H9 (cell line): ENCODE data around the gene ACSL6. TPM values are rescaled to one million over a fixed set of nuclear protein-coding genes. Genes with fewer than 3 reads are reported as not detected.

Experiments used
- DNase-seq: peaks from one replicate; pipeline ENCODE4 v3.0.0-alpha.2; 2017
- H2AFZ ChIP-seq: one replicate; pipeline ENCODE4 v1.6.1; 2013; ENCODE audit warnings: mild to moderate bottlenecking, low read length, control low read depth, moderate library complexity
- H2AK5ac ChIP-seq: 2 replicates; pipeline ENCODE4 v1.6.1; 2013; ENCODE audit warnings: low read length, control low read depth, mixed read lengths; ENCODE audit not compliant: insufficient read length
- H2BK120ac ChIP-seq: one replicate; pipeline ENCODE4 v1.6.1; 2013; ENCODE audit warnings: low read depth, mild to moderate bottlenecking, low read length, control low read depth, inconsistent platforms; ENCODE audit not compliant: poor library complexity, severe bottlenecking
- H2BK12ac ChIP-seq: 2 replicates; pipeline ENCODE4 v1.6.1; 2013; ENCODE audit warnings: low read length, control low read depth, mixed read lengths, low read depth; ENCODE audit not compliant: insufficient read length
- H2BK15ac ChIP-seq: 2 replicates; pipeline ENCODE4 v1.6.1; 2013; ENCODE audit warnings: low read depth, low read length, control low read depth
- H2BK20ac ChIP-seq: one replicate; pipeline ENCODE4 v1.6.1; 2013; ENCODE audit warnings: low read depth, mild to moderate bottlenecking, low read length, control low read depth, inconsistent platforms; ENCODE audit not compliant: poor library complexity, severe bottlenecking
- H2BK5ac ChIP-seq: 2 replicates; pipeline ENCODE4 v1.6.1; 2013; ENCODE audit warnings: low read length, control low read depth, mixed read lengths; ENCODE audit not compliant: insufficient read length
- H3K14ac ChIP-seq: 2 replicates; pipeline ENCODE4 v1.6.1; 2013; ENCODE audit warnings: low read length, control low read depth; ENCODE audit not compliant: insufficient read depth
- H3K18ac ChIP-seq: 2 replicates; pipeline ENCODE4 v1.6.1; 2013; ENCODE audit warnings: low read depth, mild to moderate bottlenecking, mixed read lengths, low read length, control low read depth; ENCODE audit not compliant: insufficient read length
- H3K23ac ChIP-seq: 2 replicates; pipeline ENCODE4 v1.6.1; 2013; ENCODE audit warnings: low read length, control low read depth, mixed read lengths, low read depth; ENCODE audit not compliant: insufficient read length
- H3K23me2 ChIP-seq: 2 replicates; pipeline ENCODE4 v1.6.1; 2013; ENCODE audit warnings: low read depth, mild to moderate bottlenecking, mixed read lengths, low read length, control low read depth; ENCODE audit not compliant: insufficient read length, poor library complexity, severe bottlenecking
- H3K27ac ChIP-seq: 2 replicates; pipeline ENCODE4 v1.5.1; 2013; ENCODE audit warnings: low read length, control low read depth, mixed read lengths, low read depth; ENCODE audit not compliant: insufficient read length
- H3K27me3 ChIP-seq: 2 replicates; pipeline ENCODE4 v1.6.1; 2013; ENCODE audit warnings: low read length, control low read depth, inconsistent platforms; ENCODE audit not compliant: insufficient read depth
- H3K4ac ChIP-seq: 2 replicates; pipeline ENCODE4 v1.6.1; 2013; ENCODE audit warnings: low read depth, mild to moderate bottlenecking, control low read depth, inconsistent platforms, low read length, moderate library complexity
- H3K4me1 ChIP-seq: 2 replicates; pipeline ENCODE4 v1.6.1; 2013; ENCODE audit warnings: low read length, control low read depth, inconsistent platforms; ENCODE audit not compliant: insufficient read depth
- H3K4me2 ChIP-seq: 2 replicates; pipeline ENCODE4 v1.6.1; 2013; ENCODE audit warnings: low read length, control low read depth, mixed read lengths; ENCODE audit not compliant: insufficient read length, insufficient read depth
- H3K56ac ChIP-seq: 2 replicates; pipeline ENCODE4 v1.6.1; 2013; ENCODE audit warnings: low read depth, mild to moderate bottlenecking, mixed read lengths, low read length, control low read depth; ENCODE audit not compliant: insufficient read length
- H3K79me1 ChIP-seq: 2 replicates; pipeline ENCODE4 v1.6.1; 2013; ENCODE audit warnings: low read depth, mild to moderate bottlenecking, moderate library complexity, low read length, control low read depth, inconsistent platforms; ENCODE audit not compliant: insufficient read depth, poor library complexity, severe bottlenecking
- H3K79me2 ChIP-seq: 2 replicates; pipeline ENCODE4 v1.6.1; 2013; ENCODE audit warnings: low read length, control low read depth, inconsistent platforms; ENCODE audit not compliant: insufficient read depth
- H3K9ac ChIP-seq: 2 replicates; pipeline ENCODE4 v1.6.1; 2013; ENCODE audit warnings: low read length, control low read depth, mixed read lengths; ENCODE audit not compliant: insufficient read length; ENCODE audit errors: extremely low read depth
- H3K9me3 ChIP-seq: one replicate; pipeline ENCODE4 v1.6.1; 2013; ENCODE audit warnings: low read depth, low read length, inconsistent platforms; ENCODE audit not compliant: control insufficient read depth
- H3T11ph ChIP-seq: one replicate; pipeline ENCODE4 v1.6.1; 2013; ENCODE audit warnings: mild to moderate bottlenecking, low read length, control low read depth, inconsistent platforms
- H4K20me1 ChIP-seq: one replicate; pipeline ENCODE4 v1.6.1; 2013; ENCODE audit not compliant: control insufficient read depth, insufficient read length, insufficient read depth
- H4K5ac ChIP-seq: 2 replicates; pipeline ENCODE4 v1.6.1; 2013; ENCODE audit warnings: low read depth, mild to moderate bottlenecking, mixed read lengths, low read length, control low read depth; ENCODE audit not compliant: insufficient read length
- H4K8ac ChIP-seq: replicated peaks from 2 replicates; pipeline ENCODE4 v1.6.1; 2013; ENCODE audit warnings: low read length, control low read depth, mixed read lengths, low read depth; ENCODE audit not compliant: insufficient read length
- H4K91ac ChIP-seq: 2 replicates; pipeline ENCODE4 v1.6.1; 2013; ENCODE audit warnings: low read depth, mild to moderate bottlenecking, moderate library complexity, mixed read lengths, low read length, control low read depth; ENCODE audit not compliant: insufficient read length
- H3K27ac Mint-ChIP-seq, 3 experiments: 2 replicates in 2 of 3; 3 replicates in 1 of 3; pipeline ENCODE4 v1.8.0; 2020 to 2021; ENCODE audit warnings: mixed read lengths in 3 of 3, mild to moderate bottlenecking in 1 of 3, moderate library complexity in 1 of 3
- H3K27me3 Mint-ChIP-seq: 2 replicates; pipeline ENCODE4 v1.8.0; 2021; ENCODE audit warnings: low read depth, mild to moderate bottlenecking, moderate library complexity, mixed read lengths
- H3K36me3 Mint-ChIP-seq, 3 experiments: 2 replicates in 2 of 3; 3 replicates in 1 of 3; pipeline ENCODE4 v1.8.0; 2020 to 2021; ENCODE audit warnings: low read depth in 3 of 3, mixed read lengths in 3 of 3; ENCODE audit not compliant: insufficient read depth in 1 of 3
- H3K4me1 Mint-ChIP-seq, 2 experiments: 2 replicates each; pipeline ENCODE4 v1.8.0; 2020; ENCODE audit warnings: mixed read lengths in 2 of 2
- H3K4me3 Mint-ChIP-seq, 2 experiments: 2 replicates in 1 of 2; 3 replicates in 1 of 2; pipeline ENCODE4 v1.8.0; 2020 to 2021; ENCODE audit warnings: mild to moderate bottlenecking in 2 of 2, mixed read lengths in 2 of 2, moderate library complexity in 1 of 2
- H3K9me3 Mint-ChIP-seq, 2 experiments: 2 replicates in 1 of 2; 3 replicates in 1 of 2; pipeline ENCODE4 v1.8.0; 2020; ENCODE audit warnings: mild to moderate bottlenecking in 2 of 2, mixed read lengths in 2 of 2, moderate library complexity in 1 of 2
- CTCF ChIP-seq: fragments of 200-600 bp; sonication (generic); conservative IDR thresholded peaks from 3 replicates; pipeline ENCODE4 v1.8.0; 2021; ENCODE audit warnings: antibody characterized with exemption, mild to moderate bottlenecking
- WGBS: extraction: QIAGEN DNeasy Blood & Tissue Kit; methylation state at CpG from one replicate; pipeline ENCODE4 v1.1.7; 2013; ENCODE audit warnings: missing lambda C conversion rate, low lambda C conversion rate, mixed read lengths; ENCODE audit not compliant: insufficient read length; ENCODE audit errors: extremely low coverage; 5-methylcytosine and 5-hydroxymethylcytosine counted together
- total RNA-seq: library from RNA; stranded (reverse); gene quantifications from 2 replicates; pipeline ENCODE4 v1.2.1, GENCODE V29; 2021

Gene ACSL6
- total RNA-seq, 1 experiment from 2014 or later = 1.6 TPM

GRCh38 chr5:132050136-132050535 lies 38.7 kb upstream of the ACSL6 start:
- Histone ChIP-seq H4K91ac (no peak overlapping the region), H3K18ac (no peak overlapping the region), H2BK20ac (no peak overlapping the region), H3K56ac (no peak overlapping the region), H3K79me2 (no peaks in the 10 kb centered on the region), H3K4me1 (no peaks in the 10 kb centered on the region; the same call in 1 of the 2 replicates), H3K27ac (no peak overlapping the region), H2BK120ac (no peak overlapping the region), H2BK5ac (no peak overlapping the region), H2AK5ac (no peak overlapping the region), H3K9me3 (no peaks in the 10 kb centered on the region), H3K27me3 (no peaks in the 10 kb centered on the region), H2BK15ac (no peak overlapping the region), H3K23ac (no peak overlapping the region), H2BK12ac (no peak overlapping the region), H3K23me2 (no peaks in the 10 kb centered on the region), H3K4me2 (no peak overlapping the region), H4K5ac (no peak overlapping the region), H3K9ac (no peak overlapping the region), H4K20me1 (no peaks in the 10 kb centered on the region), H3K14ac (no peak overlapping the region), H2AFZ (no peak overlapping the region), H4K8ac (no peak overlapping the region), H3T11ph (no peak overlapping the region), H3K79me1 (no peaks in the 10 kb centered on the region), H3K4ac (no peak overlapping the region)
- Mint-ChIP-seq H3K4me3 (no peak overlapping the region), H3K36me3 (no peaks in the 10 kb centered on the region), H3K4me1 (peaks cover 13 to 16% of the 10 kb centered on the region in 2 experiments), H3K27ac (no peak overlapping the region; a peak in 1 of 7 replicates), H3K9me3 (no peaks in the 10 kb centered on the region), H3K27me3 (peaks cover 3% of the 10 kb centered on the region)
- DNase-seq = peak; percentile 17
- no CpG with 5 or more reads among the region's 5 CpGs for WGBS
- TF ChIP-seq CTCF = no peak
